GM12864 (cell line): Measurements from ENCODE around the gene PDGFA.

Experiments used
- DNase-seq: peaks from one replicate; pipeline ENCODE4 v3.0.0-alpha.2; 2011; ENCODE audit warnings: low read depth
- H3K4me3 ChIP-seq: 2 replicates; pipeline ENCODE4 v1.5.1; 2011; ENCODE audit warnings: mild to moderate bottlenecking, low read depth, low read length, control low read depth
- CTCF ChIP-seq: IDR thresholded peaks from 2 replicates; pipeline ENCODE4 v1.5.1; 2011; ENCODE audit warnings: low read depth, mild to moderate bottlenecking, moderate library complexity, low read length, control low read depth, inconsistent platforms; ENCODE audit errors: missing control alignments

The PDGFA gene

GRCh38 chr7:475425-475728 lies 44.3 kb downstream of the PDGFA start:
- no peak overlapping the region for H3K4me3 ChIP-seq
- no peak for DNase-seq
- TF ChIP-seq CTCF: no peak

DNA sequence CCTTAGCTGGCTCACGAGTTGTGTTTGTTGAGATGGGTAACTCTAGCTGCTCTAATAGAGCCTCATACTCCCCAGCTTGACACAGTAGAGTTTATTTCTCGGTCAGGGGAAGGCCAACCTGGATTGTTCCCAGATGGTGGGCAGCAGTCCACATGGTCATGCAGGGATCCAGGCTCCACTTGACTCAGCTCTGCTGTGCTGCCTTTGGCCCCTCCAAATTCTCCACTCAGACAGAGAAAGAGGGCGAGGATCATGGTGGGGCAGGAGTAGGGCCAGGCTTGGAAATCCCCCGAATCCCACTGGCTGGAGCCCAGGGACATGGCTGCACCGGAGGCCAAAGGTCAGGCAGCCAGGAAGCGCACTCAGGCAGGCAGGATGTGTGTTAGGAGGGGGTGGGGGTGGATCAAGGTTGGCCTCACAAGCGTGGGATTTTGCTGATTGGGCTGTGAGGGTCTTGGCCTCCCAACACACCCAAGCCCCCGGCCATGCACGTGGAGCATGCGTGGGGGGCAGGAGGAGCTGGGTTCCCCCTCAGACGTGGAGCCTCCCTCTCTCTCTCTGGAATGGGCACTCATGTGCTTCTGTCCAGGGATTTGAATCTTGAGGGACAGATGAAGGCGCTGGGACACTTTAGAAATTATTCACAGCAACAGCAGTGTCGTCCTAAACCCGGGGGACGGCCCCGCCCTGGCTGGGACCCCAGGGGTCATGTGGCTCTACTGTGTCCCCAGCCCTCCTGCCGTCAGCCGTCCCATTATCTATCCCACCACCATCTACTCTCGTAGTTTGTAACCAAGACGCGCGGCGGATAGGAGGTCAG lies 44.8 kb downstream of the PDGFA start:
- no peak overlapping the region for H3K4me3 ChIP-seq
- no peak for DNase-seq
- no peak for TF ChIP-seq CTCF

GRCh38 chr7:473870-474604 lies 45.6 kb downstream of the PDGFA start:
- no peak for TF ChIP-seq CTCF
- DNase-seq: no peak
- H3K4me3 ChIP-seq: no peak overlapping the region

DNA sequence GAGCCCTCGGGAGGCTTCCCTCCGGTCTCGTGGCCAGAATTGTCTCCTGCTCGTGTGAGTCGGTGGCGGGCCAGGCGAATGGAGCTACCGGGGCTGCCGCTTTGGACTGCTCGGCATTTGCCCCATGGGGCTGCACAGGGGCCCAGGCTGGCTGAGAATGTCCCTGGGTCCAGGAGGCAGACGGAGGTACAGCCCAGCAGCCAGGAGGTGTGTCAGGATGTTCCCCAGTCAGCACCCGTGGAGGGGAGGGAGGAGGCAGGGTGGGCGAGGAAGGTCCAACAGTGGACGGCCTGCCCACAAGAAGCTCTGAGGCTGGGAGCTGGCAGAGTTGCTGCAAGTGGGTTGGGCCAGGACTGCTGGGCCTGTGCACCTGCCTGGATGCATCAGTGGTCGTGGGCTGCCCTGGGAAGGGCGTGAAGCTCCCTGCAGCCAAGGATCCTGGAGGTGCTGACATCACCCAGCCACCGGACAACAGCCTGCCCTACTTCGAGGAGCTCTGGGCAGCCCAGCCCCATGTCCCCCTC lies 46.4 kb downstream of the PDGFA start:
- TF ChIP-seq CTCF: no peak
- DNase-seq: no peak
- no peak overlapping the region for H3K4me3 ChIP-seq

DNA sequence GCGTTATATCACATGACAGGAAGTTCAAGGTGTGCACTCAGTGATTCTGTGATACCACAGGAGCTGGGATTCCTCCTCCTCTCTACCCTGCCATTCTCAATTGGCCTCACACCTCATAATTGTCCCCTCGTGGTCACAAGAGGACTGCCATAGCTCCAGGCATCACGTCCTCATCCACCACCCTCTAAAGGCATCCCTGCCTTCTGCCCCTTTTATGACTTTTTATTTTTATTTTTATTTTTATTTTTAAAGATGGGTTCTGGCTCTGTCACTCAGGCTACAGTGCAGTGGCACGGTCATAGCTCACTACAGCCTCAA lies 47.0 kb downstream of the PDGFA start:
- no peak for TF ChIP-seq CTCF
- H3K4me3 ChIP-seq: no peak overlapping the region
- DNase-seq: no peak

DNA sequence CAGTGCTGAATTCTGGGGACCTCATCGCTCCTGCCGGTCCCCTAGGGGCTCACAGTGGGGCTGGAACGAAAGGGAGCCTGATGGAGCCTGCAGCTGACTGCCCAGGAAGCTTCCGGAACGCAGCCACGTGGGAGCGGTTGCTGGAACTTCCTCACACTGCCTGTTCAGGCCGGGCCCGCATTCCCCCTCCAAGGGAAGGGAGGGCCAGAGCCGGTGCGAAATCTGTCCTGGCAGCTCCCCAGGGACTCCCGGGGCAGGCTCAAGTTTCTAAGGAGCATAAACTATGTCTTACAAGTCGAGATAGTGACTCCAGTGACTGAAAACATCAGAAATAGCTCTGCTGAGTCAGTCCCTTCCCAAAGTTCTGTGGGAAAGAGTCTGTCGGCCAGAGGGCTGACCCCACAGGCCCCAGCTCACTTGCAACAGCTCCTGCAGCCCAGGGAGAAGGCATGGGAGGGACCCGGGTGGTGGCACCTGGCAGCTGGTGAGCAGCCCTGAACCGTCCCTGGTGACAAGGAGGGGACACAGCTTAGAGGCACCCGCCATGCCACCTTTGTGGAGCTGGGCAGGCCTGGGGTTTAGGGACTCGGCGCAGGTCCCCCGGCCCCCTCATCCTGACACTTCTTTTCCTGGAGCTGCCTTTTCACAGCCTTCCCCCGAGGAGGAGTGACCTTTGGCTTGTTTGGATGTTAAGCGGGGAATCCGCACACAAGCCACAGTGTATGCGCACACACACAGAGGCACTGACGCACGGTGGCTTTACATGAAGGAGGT lies 47.6 kb downstream of the PDGFA start:
- DNase-seq: no peak
- no peak for TF ChIP-seq CTCF
- H3K4me3 ChIP-seq: no peak overlapping the region
